Natural killer cell (primary cell): ENCODE measurements around the gene MBD6. TPM values are rescaled to one million over a fixed set of nuclear protein-coding genes. Genes with fewer than 3 reads are reported as not detected.

ENCODE experiments used
- ATAC-seq, 3 donors: fragments of 150-1000 bp in 2 of 3; fragments of 200-7000 bp in 1 of 3; cut with Tn5 transposase; 1 replicate in 1 of 3; 2 replicates in 2 of 3; pipeline ENCODE4 v1.10.0; 2021; ENCODE audit warnings: mild to moderate bottlenecking in 2 of 3, moderate library complexity in 2 of 3
- DNase-seq, 2 donors: peaks; one replicate each; pipeline versions ENCODE4 v3.0.0 to v3.0.0-alpha.2; 2013 to 2021; ENCODE audit warnings: mixed read lengths in 1 of 2
- H3K27ac ChIP-seq: one replicate; pipeline ENCODE4 v1.5.1; 2013; ENCODE audit warnings: mild to moderate bottlenecking, low read length
- H3K27me3 ChIP-seq: one replicate; pipeline ENCODE4 v1.6.1; 2013; ENCODE audit warnings: low read length; ENCODE audit not compliant: control insufficient read depth, insufficient read depth
- H3K36me3 ChIP-seq: one replicate; pipeline ENCODE4 v1.6.1; 2013; ENCODE audit warnings: low read length; ENCODE audit not compliant: control insufficient read depth, insufficient read depth
- H3K4me1 ChIP-seq: one replicate; pipeline ENCODE4 v1.6.1; 2013; ENCODE audit warnings: low read length; ENCODE audit not compliant: control insufficient read depth, insufficient read depth
- H3K4me3 ChIP-seq: one replicate; pipeline ENCODE4 v1.5.1; 2013; ENCODE audit warnings: low read length
- H3K9me3 ChIP-seq: one replicate; pipeline ENCODE4 v1.6.1; 2013; ENCODE audit warnings: low read length; ENCODE audit not compliant: control insufficient read depth, insufficient read depth
- H3K27ac Mint-ChIP-seq, 2 donors: one replicate each; pipeline ENCODE4 v1.8.0; 2022; ENCODE audit warnings: mild to moderate bottlenecking in 2 of 2, mixed read lengths in 2 of 2, moderate library complexity in 1 of 2
- H3K27me3 Mint-ChIP-seq, 2 donors: one replicate each; pipeline ENCODE4 v1.8.0; 2022; ENCODE audit warnings: low read depth in 2 of 2, mixed read lengths in 2 of 2
- H3K36me3 Mint-ChIP-seq: one replicate; pipeline ENCODE4 v1.8.0; 2022; ENCODE audit warnings: mixed read lengths
- H3K4me1 Mint-ChIP-seq, 2 donors: one replicate each; pipeline ENCODE4 v1.8.0; 2022; ENCODE audit warnings: mixed read lengths in 2 of 2
- H3K4me3 Mint-ChIP-seq: one replicate; pipeline ENCODE4 v1.8.0; 2022; ENCODE audit warnings: mild to moderate bottlenecking, moderate library complexity, mixed read lengths
- H3K9me3 Mint-ChIP-seq, 2 donors: one replicate each; pipeline ENCODE4 v1.8.0; 2022; ENCODE audit warnings: mixed read lengths in 2 of 2
- CTCF ChIP-seq: fragments of 200-600 bp; IDR thresholded peaks from one replicate; pipeline ENCODE4 v1.8.0; 2022; ENCODE audit warnings: antibody characterized with exemption
- WGBS: methylation state at CpG from one replicate; pipeline ENCODE4 v1.1.7; 2013; ENCODE audit warnings: missing lambda C conversion rate; ENCODE audit not compliant: insufficient coverage; 5-methylcytosine and 5-hydroxymethylcytosine counted together
- intact Hi-C: fragments of 100-400 bp; cut with micrococcal nuclease; formaldehyde crosslinking; loops from one replicate; pipeline ENCODE4 v1.14.2; 2022
- total RNA-seq, 4 donors: library from RNA; stranded (reverse); fragments of 120-200 nt in 1 of 4; gene quantifications; one replicate each; pipeline versions ENCODE4 v1.2.3 to v1.2.4, GENCODE V29; 2013 to 2022

The MBD6 gene
- total RNA-seq, 3 donors from 2014 or later (not counting 1 experiment from before 2014, with no cell fraction given), result 130 to 142 (median 139) TPM

- TF ChIP-seq CTCF, result no peak
- H3K4me1 Mint-ChIP-seq, result peaks cover 27 to 47% of the 10 kb centered on the region in 2 donors
- no peak for ATAC-seq
- H3K4me1 ChIP-seq, result peaks cover 26% of the 10 kb centered on the region
- peaks cover 14% of the 10 kb centered on the region for H3K27me3 ChIP-seq
- peak overlapping the region; percentile 86 to 95 for H3K27ac Mint-ChIP-seq
- no peaks in the 10 kb centered on the region for H3K36me3 Mint-ChIP-seq
- no peaks in the 10 kb centered on the region for H3K9me3 ChIP-seq
- H3K4me3 ChIP-seq, result peak overlapping the region; percentile 98
- 3% methylated on average over 4 of the region's 9 CpGs for WGBS
- H3K27ac ChIP-seq, result peak overlapping the region; percentile 82
- peaks cover 6 to 22% of the 10 kb centered on the region in 2 donors for H3K27me3 Mint-ChIP-seq
- peak overlapping the region; percentile 90 for H3K4me3 Mint-ChIP-seq
- intact Hi-C loops, result no loop called here
- no peaks in the 10 kb centered on the region for H3K9me3 Mint-ChIP-seq
- no peak for DNase-seq
- no peaks in the 10 kb centered on the region for H3K36me3 ChIP-seq
Observed at GRCh38 chr12:57547288-57548012, 24.8 kb downstream of the MBD6 start.

GRCh38 chr12:57548013-57548315 is 25.3 kb downstream of the MBD6 start:
- H3K9me3 ChIP-seq, result no peaks in the 10 kb centered on the region
- H3K9me3 Mint-ChIP-seq, result no peaks in the 10 kb centered on the region
- H3K36me3 ChIP-seq, result no peaks in the 10 kb centered on the region
- H3K4me1 Mint-ChIP-seq, result peaks cover 27 to 47% of the 10 kb centered on the region in 2 donors
- H3K4me3 Mint-ChIP-seq, result peak overlapping the region; percentile 90
- DNase-seq (no peak), ATAC-seq (no peak)
- H3K27me3 ChIP-seq, result peaks cover 14% of the 10 kb centered on the region
- intact Hi-C loops, result no loop called here
- no peak overlapping the region for H3K4me3 ChIP-seq
- H3K27ac Mint-ChIP-seq, result no peak overlapping the region
- no peaks in the 10 kb centered on the region for H3K36me3 Mint-ChIP-seq
- H3K27me3 Mint-ChIP-seq, result peaks cover 9 to 22% of the 10 kb centered on the region in 2 donors
- no peak overlapping the region for H3K27ac ChIP-seq
- WGBS, result no CpG with 5 or more reads among the region's 2 CpGs
- no peak for TF ChIP-seq CTCF
- peaks cover 26% of the 10 kb centered on the region for H3K4me1 ChIP-seq

- Mint-ChIP-seq H3K4me1 (peaks cover 27 to 44% of the 10 kb centered on the region in 2 donors), H3K27ac (no peak overlapping the region), H3K4me3 (peak overlapping the region; percentile 21), H3K36me3 (no peaks in the 10 kb centered on the region), H3K27me3 (peaks cover 14 to 27% of the 10 kb centered on the region in 2 donors), H3K9me3 (no peaks in the 10 kb centered on the region)
- no peak overlapping the region for H3K4me3 ChIP-seq
- DNase-seq, result no peak
- intact Hi-C loops, result no loop called here
- H3K4me1 ChIP-seq, result peaks cover 26% of the 10 kb centered on the region
- 59% methylated on average over 2 of the region's 2 CpGs for WGBS
- H3K27me3 ChIP-seq, result peaks cover 14% of the 10 kb centered on the region
- H3K9me3 ChIP-seq, result no peaks in the 10 kb centered on the region
- no peak for ATAC-seq
- no peak for TF ChIP-seq CTCF
- no peaks in the 10 kb centered on the region for H3K36me3 ChIP-seq
- H3K27ac ChIP-seq, result no peak overlapping the region
Observed at GRCh38 chr12:57548488-57548887, 25.9 kb downstream of the MBD6 start.
